ENCODE data around the gene FNDC4. TPM values are rescaled to one million over a fixed set of nuclear protein-coding genes. Genes with fewer than 3 reads are reported as not detected.

The FNDC4 gene
- total RNA-seq, 1 experiment from 2014 or later = 14.1 TPM

GRCh38 chr2:27495840-27496356 lies 898 bp upstream of the FNDC4 start:
- Mint-ChIP-seq H3K9me3 (no peaks in the 10 kb centered on the region), H3K27ac (no peak overlapping the region), H3K4me1 (peaks cover 19% of the 10 kb centered on the region), H3K4me3 (peak overlapping the region; percentile 93), H3K36me3 (no peaks in the 10 kb centered on the region), H3K27me3 (ENCODE audit: low read depth) (peaks cover 58% of the 10 kb centered on the region)
- ChIA-PET CTCF (interaction anchor here (2.2 kb wide), 1 partner anchor 125 kb away, joined by 6 read pairs; no protein-coding TSS in a partner anchor), POLR2A (no interaction called here)
- TF ChIP-seq AFF4 (CRISPR knock-in tag; IDR thresholded peaks at IDR 0.05; ENCODE audit: borderline replicate concordance) (no peak), GABPB1 (CRISPR knock-in tag; IDR thresholded peaks at IDR 0.05) (peak; percentile 93), IRF2 (CRISPR knock-in tag; IDR thresholded peaks at IDR 0.05; ENCODE audit: borderline replicate concordance, low read depth) (no peak)
- no peak for ATAC-seq
- no peak for DNase-seq (ENCODE audit: low spot score)

GRCh38 chr2:27494284-27494943 lies 586 bp downstream of the FNDC4 start:
- POLR2A ChIA-PET = interaction anchor here (0.5 to 0.6 kb wide), 4 partner anchors 64 to 361 kb away, joined by 3 to 6 read pairs (median 4); no protein-coding TSS in a partner anchor
- H3K4me3 Mint-ChIP-seq = peak overlapping the region; percentile 76
- H3K4me1 Mint-ChIP-seq = peaks cover 26% of the 10 kb centered on the region
- no peaks in the 10 kb centered on the region for H3K9me3 Mint-ChIP-seq
- CTCF ChIA-PET = interaction anchor here (0.5 to 2.2 kb wide), 4 partner anchors 14 to 1072 kb away, joined by 3 to 6 read pairs (median 4); no protein-coding TSS in a partner anchor
- ATAC-seq = peak; percentile 6
- H3K27me3 Mint-ChIP-seq (ENCODE audit: low read depth) = peaks cover 58% of the 10 kb centered on the region
- H3K27ac Mint-ChIP-seq = no peak overlapping the region
- no peak for TF ChIP-seq E2F4 (CRISPR knock-in tag; IDR thresholded peaks at IDR 0.05; ENCODE audit: borderline replicate concordance, low read depth)
- no peak for TF ChIP-seq KAT7 (CRISPR knock-in tag; IDR thresholded peaks at IDR 0.05; ENCODE audit: borderline replicate concordance)
- no peak for TF ChIP-seq ZNF512 (CRISPR knock-in tag; IDR thresholded peaks at IDR 0.05; ENCODE audit: borderline replicate concordance)
- TF ChIP-seq GTF2I (CRISPR knock-in tag; conservative IDR thresholded peaks at IDR 0.05) = no peak
- no peak for TF ChIP-seq IRF2 (CRISPR knock-in tag; IDR thresholded peaks at IDR 0.05; ENCODE audit: borderline replicate concordance, low read depth)
- no peak for TF ChIP-seq TP53 (CRISPR knock-in tag; IDR thresholded peaks at IDR 0.05)
- TF ChIP-seq SOX15 (CRISPR knock-in tag; IDR thresholded peaks at IDR 0.05) = no peak
- TF ChIP-seq STAT6 (CRISPR knock-in tag; conservative IDR thresholded peaks at IDR 0.05; ENCODE audit: low read depth) = no peak
- TF ChIP-seq ELF4 (CRISPR knock-in tag; IDR thresholded peaks at IDR 0.05; ENCODE audit: low read depth) = no peak
- TF ChIP-seq TCF7 (CRISPR knock-in tag; IDR thresholded peaks at IDR 0.05; ENCODE audit: low read depth) = no peak
- no peak for TF ChIP-seq NR3C1 (CRISPR knock-in tag; conservative IDR thresholded peaks at IDR 0.05; ENCODE audit: low read depth)
- TF ChIP-seq FOXP4 (CRISPR knock-in tag; IDR thresholded peaks at IDR 0.05) = no peak
- DNase-seq (ENCODE audit: low spot score) = peak; percentile 28
- no peaks in the 10 kb centered on the region for H3K36me3 Mint-ChIP-seq

All from WTC11 (cell line).